Loucy (cell line): ENCODE measurements around the gene PFKM.
"Not testable (repeated sequence)": the region's sequence is repeated elsewhere in the genome, so short reads cannot be mapped to it uniquely, and the experiment has no call there.

Experiments
- H2AFZ ChIP-seq: fragments of 200-600 bp; sonication (generic); 2 replicates; pipeline ENCODE4 v1.6.0; 2016; ENCODE audit warnings: antibody characterized with exemption, mild to moderate bottlenecking, low read length, moderate library complexity
- H3F3A ChIP-seq: fragments of 200-600 bp; 2 replicates; pipeline ENCODE4 v1.6.0; 2016; ENCODE audit warnings: antibody characterized with exemption, low read depth, mild to moderate bottlenecking
- H3K27me3 ChIP-seq: fragments of 200-600 bp; sonication (generic); 2 replicates; pipeline ENCODE4 v1.6.1; 2014; ENCODE audit warnings: low read length, mild to moderate bottlenecking; ENCODE audit not compliant: insufficient read depth, poor library complexity, severe bottlenecking
- H3K36me3 ChIP-seq: fragments of 200-600 bp; sonication (generic); 2 replicates; pipeline ENCODE4 v1.6.1; 2016; ENCODE audit warnings: low read length; ENCODE audit not compliant: insufficient read depth
- H3K4me1 ChIP-seq: fragments of 200-600 bp; sonication (generic); 2 replicates; pipeline ENCODE4 v1.5.1; 2014; ENCODE audit warnings: low read length, mild to moderate bottlenecking; ENCODE audit not compliant: insufficient read depth, poor library complexity, severe bottlenecking
- H3K4me2 ChIP-seq: fragments of 200-600 bp; sonication (generic); 2 replicates; pipeline ENCODE4 v1.6.0; 2014; ENCODE audit warnings: antibody characterized with exemption, low read length, low read depth, mild to moderate bottlenecking; ENCODE audit not compliant: poor library complexity, severe bottlenecking
- H3K4me3 ChIP-seq: fragments of 200-600 bp; sonication (generic); 2 replicates; pipeline ENCODE4 v1.5.1; 2014; ENCODE audit warnings: low read length, mild to moderate bottlenecking, mixed read lengths; ENCODE audit not compliant: poor library complexity, severe bottlenecking
- H3K79me2 ChIP-seq: fragments of 200-600 bp; sonication (generic); 2 replicates; pipeline ENCODE4 v1.6.1; 2014; ENCODE audit warnings: low read length; ENCODE audit not compliant: insufficient read depth
- H3K9ac ChIP-seq: fragments of 200-600 bp; sonication (generic); 2 replicates; pipeline ENCODE4 v1.6.0; 2014; ENCODE audit warnings: mild to moderate bottlenecking, low read depth, low read length, moderate library complexity; ENCODE audit not compliant: poor library complexity, severe bottlenecking
- H3K9me2 ChIP-seq: fragments of 200-600 bp; sonication (generic); replicated peaks from 2 replicates; pipeline ENCODE4 v1.6.1; 2016; ENCODE audit warnings: low read depth, low read length, mixed read lengths
- H3K9me3 ChIP-seq: fragments of 200-600 bp; sonication (generic); 2 replicates; pipeline ENCODE4 v1.6.1; 2014; ENCODE audit warnings: mild to moderate bottlenecking, antibody characterized with exemption, low read length, low read depth; ENCODE audit not compliant: insufficient read depth
- H4K20me1 ChIP-seq: fragments of 200-600 bp; sonication (generic); 2 replicates; pipeline ENCODE4 v1.6.0; 2014; ENCODE audit warnings: antibody characterized with exemption, low read length, mild to moderate bottlenecking; ENCODE audit not compliant: insufficient read depth, poor library complexity, severe bottlenecking
- CTCF ChIP-seq: fragments of 200-600 bp; sonication (generic); conservative IDR thresholded peaks from 2 replicates; pipeline ENCODE4 v1.5.1; 2014; ENCODE audit warnings: mild to moderate bottlenecking, antibody characterized with exemption, low read length
- EZH2phosphoT487 ChIP-seq: fragments of 200-600 bp; IDR thresholded peaks from 2 replicates; pipeline ENCODE4 v1.6.1; 2018; ENCODE audit warnings: antibody characterized with exemption, mild to moderate bottlenecking, moderate library complexity, borderline replicate concordance

Gene PFKM

GRCh38 chr12:48121522-48121921, 2.4 kb downstream of the PFKM start:
- no peaks in the 10 kb centered on the region for H3F3A ChIP-seq
- no peak overlapping the region for H3K4me3 ChIP-seq
- H4K20me1 ChIP-seq, result no peaks in the 10 kb centered on the region
- H3K9me2 ChIP-seq, result no peaks in the 10 kb centered on the region
- H3K4me1 ChIP-seq, result no peaks in the 10 kb centered on the region
- TF ChIP-seq EZH2phosphoT487 (no peak), CTCF (no peak)
- no peaks in the 10 kb centered on the region for H3K9me3 ChIP-seq
- no peaks in the 10 kb centered on the region for H3K79me2 ChIP-seq
- H3K4me2 ChIP-seq, result no peak overlapping the region
- H2AFZ ChIP-seq, result no peak overlapping the region
- H3K27me3 ChIP-seq, result peaks cover 6% of the 10 kb centered on the region
- H3K36me3 ChIP-seq, result no peaks in the 10 kb centered on the region
- no peak overlapping the region for H3K9ac ChIP-seq

- Histone ChIP-seq H4K20me1 (no peaks in the 10 kb centered on the region), H3K4me1 (no peaks in the 10 kb centered on the region), H3K27me3 (no peaks in the 10 kb centered on the region), H3K79me2 (no peaks in the 10 kb centered on the region), H3K9ac (no peak overlapping the region), H3K9me2 (no peaks in the 10 kb centered on the region), H3K9me3 (no peaks in the 10 kb centered on the region), H3K4me3 (no peak overlapping the region), H2AFZ (no peak overlapping the region), H3K4me2 (no peak overlapping the region), H3F3A (no peaks in the 10 kb centered on the region), H3K36me3 (no peaks in the 10 kb centered on the region)
- TF ChIP-seq EZH2phosphoT487 (no peak), CTCF (no peak)
Measured at GRCh38 chr12:48122065-48122834, 3.1 kb downstream of the PFKM start.

- Histone ChIP-seq H3K4me2 (no peak overlapping the region), H4K20me1 (no peaks in the 10 kb centered on the region), H3K9ac (no peak overlapping the region), H3K4me1 (no peaks in the 10 kb centered on the region), H2AFZ (no peak overlapping the region), H3K79me2 (no peaks in the 10 kb centered on the region), H3K27me3 (no peaks in the 10 kb centered on the region), H3F3A (no peaks in the 10 kb centered on the region), H3K36me3 (no peaks in the 10 kb centered on the region), H3K9me3 (no peaks in the 10 kb centered on the region), H3K9me2 (no peaks in the 10 kb centered on the region), H3K4me3 (no peak overlapping the region)
- TF ChIP-seq EZH2phosphoT487 (no peak), CTCF (no peak)
Measured at GRCh38 chr12:48123169-48123568, 4.0 kb downstream of the PFKM start.

GRCh38 chr12:48125542-48125941, 6.4 kb downstream of the PFKM start:
- not testable (repeated sequence) for H3F3A ChIP-seq

More at GRCh38 chr12:48125542-48125941, 6.4 kb downstream of the PFKM start:
- not testable (repeated sequence) for H2AFZ ChIP-seq, H3K9me3 ChIP-seq, H3K4me2 ChIP-seq, H3K27me3 ChIP-seq, H3K9ac ChIP-seq, H3K79me2 ChIP-seq, H4K20me1 ChIP-seq, H3K4me1 ChIP-seq, H3K4me3 ChIP-seq, H3K9me2 ChIP-seq, H3K36me3 ChIP-seq
